Middle frontal gyrus (tissue), 1 donor: ENCODE measurements around the gene EXOC4.

ENCODE experiments used
- DNase-seq: peaks from one replicate; pipeline ENCODE4 v3.0.0-alpha.2; 2015; ENCODE audit warnings: low spot score; ENCODE audit errors: extremely low spot score

Gene EXOC4

DNA sequence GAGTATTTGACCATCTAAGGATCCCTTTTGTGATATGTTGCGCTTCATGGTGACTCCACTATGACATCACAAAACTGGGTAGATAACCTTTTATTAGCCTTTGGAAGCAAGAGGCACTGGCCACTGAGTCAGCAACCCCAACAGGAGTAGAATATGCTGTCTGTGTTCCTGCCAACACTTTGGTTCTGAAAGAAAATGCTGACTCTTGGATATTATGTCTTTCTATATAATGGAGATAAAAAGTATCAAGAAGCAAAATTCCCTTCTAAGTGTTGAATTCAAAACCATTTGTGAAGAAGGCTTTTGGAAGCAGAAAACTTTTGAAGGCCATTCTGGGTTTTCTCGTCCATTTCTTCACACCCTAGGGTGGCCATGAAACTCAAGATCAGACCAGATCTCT, 528.0 kb downstream of the EXOC4 start:
- no peak for DNase-seq

DNA sequence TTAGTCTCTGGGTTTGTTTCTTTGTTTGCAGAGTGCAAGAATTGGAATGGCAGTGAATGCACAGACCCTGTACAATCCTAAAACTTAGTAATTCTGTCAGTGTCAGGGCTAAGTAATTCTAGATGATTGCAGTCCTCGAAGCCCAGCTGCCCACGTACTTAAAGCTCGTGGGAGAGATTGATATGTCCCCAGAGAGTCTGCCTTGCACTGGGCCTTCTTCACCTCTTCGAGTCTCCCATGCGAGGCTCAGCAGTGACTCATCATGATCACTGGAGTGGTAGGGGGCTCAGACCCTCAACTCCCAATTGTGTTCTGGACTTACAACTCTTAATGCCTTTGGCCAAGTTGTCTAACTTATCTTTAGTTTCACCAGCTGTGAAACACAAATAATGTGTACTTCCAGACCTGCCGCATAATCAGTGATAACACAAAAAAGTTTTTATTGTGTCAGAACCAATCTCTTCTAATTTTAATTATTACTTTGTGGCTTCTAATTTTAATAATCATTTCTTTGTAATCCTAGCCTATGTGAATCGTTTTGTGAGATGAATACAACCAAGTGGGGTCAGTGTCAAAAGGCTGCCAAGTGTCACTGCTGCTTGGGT, 528.7 kb downstream of the EXOC4 start:
- no peak for DNase-seq

GRCh38 chr7:133782470-133782869, 529.6 kb downstream of the EXOC4 start:
- DNase-seq = no peak

DNA sequence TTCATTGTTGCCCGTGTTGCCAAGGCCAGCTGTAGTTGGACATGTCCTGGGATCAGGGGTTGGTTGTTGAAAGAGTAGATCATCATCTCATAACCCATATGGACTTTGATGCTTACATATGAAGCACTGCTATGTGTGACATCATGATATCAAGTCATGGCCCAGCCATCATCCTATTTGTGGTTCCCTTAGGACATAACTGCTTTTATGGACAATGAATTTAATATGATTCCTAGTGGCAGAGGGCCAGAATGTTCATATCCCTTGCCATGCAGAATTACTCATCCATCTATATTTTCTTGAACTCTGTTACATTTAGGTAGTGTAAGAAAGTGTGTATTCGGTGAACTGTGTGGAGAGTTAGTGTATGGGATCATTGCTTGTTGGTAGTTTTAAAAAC, 530.4 kb downstream of the EXOC4 start:
- DNase-seq = no peak

GRCh38 chr7:133784486-133785001, 531.7 kb downstream of the EXOC4 start:
- DNase-seq = no peak

GRCh38 chr7:133786401-133786937, 533.6 kb downstream of the EXOC4 start:
- DNase-seq = no peak

- DNase-seq = no peak
These were observed 537.1 kb downstream of the EXOC4 start for GRCh38 chr7:133789974-133790373.

DNA sequence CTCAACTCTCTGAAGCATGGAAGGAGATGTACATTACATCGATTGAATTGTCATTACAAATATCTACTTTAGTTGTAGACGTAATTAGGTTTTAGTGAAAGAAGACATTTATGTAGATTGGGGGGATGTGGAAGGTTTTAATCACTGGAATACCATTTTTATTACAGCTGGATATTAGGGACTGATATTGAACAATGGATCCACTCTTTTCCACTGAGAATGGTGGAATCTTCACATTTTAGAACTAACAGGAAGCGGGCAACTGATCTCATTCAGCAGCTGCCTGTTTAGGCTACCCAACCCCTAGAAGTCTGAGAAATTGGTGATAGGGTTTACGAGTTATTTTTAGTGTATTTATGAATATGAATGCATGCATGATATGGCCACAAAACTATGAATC, 538.0 kb downstream of the EXOC4 start:
- no peak for DNase-seq

- DNase-seq = no peak
These were observed 541.6 kb downstream of the EXOC4 start for GRCh38 chr7:133794479-133794878.

GRCh38 chr7:133795068-133795665, 542.3 kb downstream of the EXOC4 start:
- DNase-seq = no peak

GRCh38 chr7:133796782-133797745, 544.2 kb downstream of the EXOC4 start:
- DNase-seq = no peak

- DNase-seq = no peak
These were observed 545.1 kb downstream of the EXOC4 start for GRCh38 chr7:133797818-133798520.

GRCh38 chr7:133801341-133801740, 548.5 kb downstream of the EXOC4 start:
- DNase-seq = no peak

GRCh38 chr7:133804127-133804526, 551.2 kb downstream of the EXOC4 start:
- no peak for DNase-seq

GRCh38 chr7:133805426-133805825, 552.5 kb downstream of the EXOC4 start:
- no peak for DNase-seq

DNA sequence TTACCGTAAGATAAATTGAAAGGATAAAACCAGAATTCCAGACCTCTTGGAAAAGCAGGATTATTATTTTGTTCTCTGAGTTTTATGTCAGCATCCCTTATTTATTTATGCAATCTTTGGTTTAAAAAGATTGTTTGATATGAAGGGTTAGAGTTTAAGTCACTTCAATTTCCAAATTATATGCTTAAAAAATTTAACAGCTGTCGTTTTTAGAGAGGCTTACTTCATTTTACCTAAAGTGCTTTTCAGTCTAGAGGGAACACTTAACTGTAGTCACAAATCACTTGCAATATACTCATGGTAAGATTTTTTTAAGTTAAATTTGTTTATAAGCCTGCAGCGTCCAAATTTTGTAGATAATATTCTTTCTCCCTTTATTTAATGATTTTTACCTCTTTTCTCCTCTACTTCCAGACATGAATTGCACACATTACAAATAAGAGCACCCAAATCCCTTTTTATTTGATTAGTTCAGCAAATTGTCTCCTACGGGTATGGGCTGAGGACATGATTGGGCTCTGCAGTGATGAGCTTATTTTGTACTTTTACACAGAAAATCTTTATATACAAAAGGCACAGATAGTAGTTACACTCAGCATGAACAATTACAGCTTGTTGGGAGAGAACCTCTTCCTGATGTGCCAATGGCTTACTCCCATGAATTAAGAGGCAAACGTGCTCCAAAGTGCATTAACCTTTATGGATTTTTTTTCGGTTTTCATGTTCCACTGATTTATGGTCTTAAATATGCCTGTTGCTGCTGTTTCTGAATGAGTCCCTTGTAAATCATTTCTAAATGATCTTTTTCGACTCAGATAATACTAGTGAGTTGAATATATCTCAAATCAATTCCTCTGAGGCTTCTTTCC, 555.0 kb downstream of the EXOC4 start:
- no peak for DNase-seq

- DNase-seq = no peak
These were observed 555.6 kb downstream of the EXOC4 start for GRCh38 chr7:133808493-133808866.

DNA sequence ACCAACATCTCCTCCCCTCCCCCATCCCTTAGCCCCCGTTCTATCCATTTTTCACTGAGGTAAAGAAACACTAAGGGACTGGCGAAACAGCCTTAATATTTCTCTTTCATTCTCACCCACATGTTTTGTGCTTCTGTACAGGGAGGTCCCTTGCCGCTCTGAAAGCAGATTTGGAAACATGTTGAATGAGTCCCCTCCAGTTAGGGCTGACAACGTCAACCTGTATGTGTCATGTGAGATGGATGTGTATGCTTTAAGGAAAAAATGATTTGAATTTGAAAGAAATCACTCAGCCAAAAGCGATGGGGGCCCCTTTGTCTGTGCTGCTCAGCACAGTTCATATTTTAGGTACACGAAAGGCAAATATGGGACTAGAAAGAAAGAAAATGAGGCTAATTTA, 560.0 kb downstream of the EXOC4 start:
- no peak for DNase-seq

DNA sequence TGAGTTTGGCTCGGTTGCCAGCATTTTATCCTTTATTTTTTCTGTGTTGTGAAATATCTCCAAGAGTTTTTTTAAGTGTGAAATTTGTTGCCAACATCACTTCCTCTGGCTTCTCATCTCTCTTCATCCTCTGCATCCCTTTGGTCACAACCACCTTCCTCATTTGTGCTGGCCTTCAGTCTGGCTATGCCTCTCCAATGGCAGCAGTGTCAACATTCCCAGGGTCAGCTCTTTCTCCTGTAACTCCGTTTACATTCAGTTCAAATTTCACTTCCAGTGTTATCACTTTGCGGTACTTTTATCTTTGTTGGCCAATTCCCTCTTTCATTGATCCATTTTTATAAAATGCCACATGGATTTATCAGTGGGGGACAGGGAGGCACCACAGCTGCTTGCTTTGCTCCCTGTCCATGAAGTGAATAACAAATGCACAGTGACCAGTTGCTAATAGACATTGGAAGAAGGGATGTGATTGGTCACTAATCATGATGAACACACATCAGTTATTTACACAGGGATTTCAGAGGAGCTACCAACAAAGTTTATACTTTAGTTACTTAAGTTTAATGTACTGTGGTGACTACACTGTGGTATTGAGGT, 562.8 kb downstream of the EXOC4 start:
- DNase-seq = no peak

DNA sequence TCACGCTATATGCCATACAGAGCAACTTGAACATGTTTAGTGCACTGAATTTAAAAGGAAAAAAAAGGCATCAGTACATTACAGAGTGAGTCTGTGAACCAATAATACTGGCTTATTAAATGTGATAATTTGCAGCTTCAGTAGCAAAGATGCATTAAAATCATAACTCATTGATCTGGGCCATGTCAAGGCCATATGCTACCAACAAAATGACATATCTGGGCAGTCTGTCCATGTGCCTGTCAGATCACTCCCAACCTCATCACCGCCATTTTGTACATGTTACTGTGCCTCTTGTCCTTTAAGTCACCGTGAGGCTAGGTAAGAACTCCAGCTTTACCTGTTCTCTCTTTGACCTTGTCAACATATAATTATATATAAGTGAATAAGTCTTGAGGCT, 566.8 kb downstream of the EXOC4 start:
- DNase-seq = no peak
